GM23338 (cell line): ENCODE measurements around the gene ZBTB48.

Experiments
- CREB1 ChIP-seq: fragments of 250-450 bp; sonication (Bioruptor Pico); IDR thresholded peaks from 2 replicates; pipeline ENCODE4 v1.5.0; 2020; ENCODE audit warnings: low read depth, mild to moderate bottlenecking, moderate library complexity
- CTCF ChIP-seq, 2 experiments: fragments of 200-600 bp in 1 of 2; sonication (generic) in 1 of 2; conservative IDR thresholded peaks; 2 replicates each; pipeline versions ENCODE4 v1.5.1 to v1.6.1; 2016 to 2017; ENCODE audit warnings: antibody characterized with exemption in 2 of 2, low read depth in 2 of 2, mild to moderate bottlenecking in 2 of 2, moderate library complexity in 1 of 2
- ETS1 ChIP-seq: IDR thresholded peaks from 2 replicates; pipeline ENCODE4 v1.6.1; 2016; ENCODE audit warnings: antibody characterized with exemption
- EZH2 ChIP-seq: fragments of 200-600 bp; sonication (generic); IDR thresholded peaks from one replicate; pipeline ENCODE4 v1.8.0; 2017; ENCODE audit warnings: antibody characterized with exemption, mild to moderate bottlenecking, low read depth; ENCODE audit not compliant: unreplicated experiment
- EZH2phosphoT487 ChIP-seq: fragments of 200-600 bp; sonication (generic); IDR thresholded peaks from one replicate; pipeline ENCODE4 v1.8.1; 2018; ENCODE audit warnings: antibody characterized with exemption; ENCODE audit not compliant: unreplicated experiment
- JUNB ChIP-seq: IDR thresholded peaks from one replicate; pipeline ENCODE4 v1.6.1; 2016; ENCODE audit warnings: antibody characterized with exemption; ENCODE audit not compliant: unreplicated experiment
- NANOG ChIP-seq: IDR thresholded peaks from 2 replicates; pipeline ENCODE4 v1.6.1; 2016; ENCODE audit warnings: antibody characterized with exemption, borderline replicate concordance
- POLR2AphosphoS5 ChIP-seq: IDR thresholded peaks from 2 replicates; pipeline ENCODE4 v1.6.1; 2016; ENCODE audit warnings: antibody characterized with exemption, low read depth
- REST ChIP-seq: IDR thresholded peaks from one replicate; pipeline ENCODE4 v1.6.1; 2018; ENCODE audit warnings: antibody characterized with exemption; ENCODE audit not compliant: unreplicated experiment
- STAT1 ChIP-seq: IDR thresholded peaks from one replicate; pipeline ENCODE4 v1.6.1; 2016; ENCODE audit warnings: antibody characterized with exemption; ENCODE audit not compliant: unreplicated experiment
- ZNF114 ChIP-seq: fragments of 250-450 bp; sonication (Bioruptor Pico); IDR thresholded peaks from 2 replicates; pipeline ENCODE4 v1.5.0; 2020; ENCODE audit warnings: mild to moderate bottlenecking, moderate library complexity
- ZNF331 ChIP-seq: fragments of 250-450 bp; sonication (Bioruptor Pico); IDR thresholded peaks from 2 replicates; pipeline ENCODE4 v1.5.0; 2020; ENCODE audit warnings: low read depth, mild to moderate bottlenecking, moderate library complexity
- ZNF462 ChIP-seq: fragments of 250-450 bp; sonication (Bioruptor Pico); IDR thresholded peaks from 2 replicates; pipeline ENCODE4 v1.5.0; 2020; ENCODE audit warnings: mild to moderate bottlenecking, moderate library complexity

GRCh38 chr1:6637770-6638169 is 58.0 kb downstream of the ZBTB48 start:
- TF ChIP-seq CREB1: no peak
- no peak for TF ChIP-seq CTCF (conservative IDR thresholded peaks at IDR 0.05; ENCODE audit: low read depth in 2 of 2)
- no peak for TF ChIP-seq POLR2AphosphoS5
- no peak for TF ChIP-seq EZH2
- no peak for TF ChIP-seq EZH2phosphoT487
- TF ChIP-seq ZNF462 (CRISPR knock-in tag): no peak
- TF ChIP-seq REST: no peak
- no peak for TF ChIP-seq ZNF331
- TF ChIP-seq STAT1: no peak
- TF ChIP-seq NANOG: no peak
- no peak for TF ChIP-seq JUNB
- TF ChIP-seq ZNF114 (CRISPR knock-in tag): no peak
- no peak for TF ChIP-seq ETS1
